Myocyte (in vitro differentiated cells): ENCODE data around the gene OAS3. TPM values are rescaled to one million over a fixed set of nuclear protein-coding genes. Genes with fewer than 3 reads are reported as not detected.
"Not testable (repeated sequence)": the region's sequence is repeated elsewhere in the genome, so short reads cannot be mapped to it uniquely, and the experiment has no call there.

Experiments used
- DNase-seq: peaks from one replicate; pipeline ENCODE4 v3.0.0-alpha.2; 2012; ENCODE audit warnings: low read depth
- total RNA-seq: library from RNA; depleted of rRNA; stranded (reverse); fragments of >200 nt; gene quantifications from 2 replicates; pipeline ENCODE4 v1.2.3, GENCODE V29; 2014

OAS3 gene
- total RNA-seq, 1 donor from 2014 or later = 7.1 TPM

DNA sequence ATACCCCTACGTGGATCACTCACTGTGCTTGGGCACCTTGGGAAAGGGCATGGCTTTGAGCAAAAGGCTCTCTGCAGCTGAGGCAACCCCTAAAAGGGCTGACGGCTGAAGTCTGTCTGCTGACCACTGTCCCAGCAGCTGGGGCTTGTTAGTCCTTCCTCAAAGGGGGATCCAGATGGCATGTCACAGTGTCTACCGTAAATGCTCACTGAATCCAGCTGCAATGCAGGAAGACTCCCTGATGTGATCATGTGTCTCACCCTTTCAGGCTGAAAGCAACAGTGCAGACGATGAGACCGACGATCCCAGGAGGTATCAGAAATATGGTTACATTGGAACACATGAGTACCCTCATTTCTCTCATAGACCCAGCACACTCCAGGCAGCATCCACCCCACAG is 19.2 kb upstream of the OAS3 start:
- no peak for DNase-seq

DNA sequence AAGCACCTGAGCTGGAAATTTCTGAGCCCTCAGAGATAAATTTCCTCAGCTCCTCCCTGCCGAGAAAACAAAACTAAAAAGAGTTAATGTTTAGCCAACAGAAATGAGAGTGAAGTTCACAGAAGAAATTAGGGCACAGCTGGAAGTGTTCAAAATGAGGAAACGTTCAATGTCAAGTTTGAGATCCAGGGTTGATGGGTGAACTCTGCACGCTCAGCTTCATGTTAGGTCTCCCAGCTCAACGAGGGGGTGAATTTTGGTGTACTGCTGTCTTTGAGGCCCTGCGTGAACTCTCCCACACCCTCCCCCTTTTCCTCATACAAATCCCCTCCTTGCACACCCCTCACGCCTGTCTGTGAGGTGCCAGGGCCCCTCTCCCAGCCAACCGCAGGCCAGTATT is 13.3 kb upstream of the OAS3 start:
- DNase-seq = no peak

DNA sequence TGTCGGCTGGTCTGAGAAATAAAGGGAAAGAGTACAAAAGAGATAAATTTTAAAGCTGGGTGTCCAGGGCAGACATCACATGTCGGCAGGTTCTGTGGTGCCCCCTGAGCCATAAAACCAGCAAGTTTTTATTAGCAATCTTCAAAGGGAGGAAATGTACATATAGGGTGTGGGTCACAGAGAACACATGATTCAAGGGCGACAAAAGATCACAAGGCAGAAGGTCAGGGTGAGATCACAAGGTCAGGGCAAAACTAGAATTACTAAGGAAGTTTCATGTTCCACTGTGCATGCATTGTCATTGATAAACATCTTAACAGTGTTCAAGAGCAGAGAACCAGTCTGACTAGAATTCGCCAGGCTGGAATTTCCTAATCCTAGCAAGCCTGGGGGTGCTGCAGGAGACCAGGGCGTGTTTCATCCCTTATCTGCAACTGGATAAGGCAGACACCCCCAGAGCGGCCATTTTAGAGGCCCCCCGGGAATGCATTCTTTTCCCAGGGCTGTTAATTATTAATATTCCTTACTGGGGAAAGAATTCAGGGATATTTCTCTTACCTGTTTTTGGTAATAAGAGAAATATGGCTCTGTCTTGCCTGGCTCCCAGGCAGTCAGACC is 11.7 kb upstream of the OAS3 start:
- not testable (repeated sequence) for DNase-seq

DNA sequence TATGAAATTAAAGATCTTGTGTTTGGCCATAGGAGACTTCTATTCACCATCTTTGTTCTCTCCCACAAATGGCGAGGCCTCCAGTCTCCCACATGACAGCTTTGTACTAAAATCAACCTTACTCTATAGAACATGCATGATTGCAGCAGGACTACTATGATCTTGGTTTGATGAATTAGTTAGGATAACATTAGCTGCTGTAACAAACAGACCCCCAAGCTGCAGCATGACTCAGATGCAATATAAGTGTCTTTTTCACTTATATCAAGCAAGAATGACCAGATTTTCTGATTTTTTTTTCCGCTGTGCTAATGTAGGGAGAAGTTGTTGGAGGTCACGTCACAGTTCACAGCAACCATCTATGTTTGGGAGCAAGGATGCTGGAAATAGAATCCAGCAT is 10.8 kb upstream of the OAS3 start:
- DNase-seq = no peak

DNA sequence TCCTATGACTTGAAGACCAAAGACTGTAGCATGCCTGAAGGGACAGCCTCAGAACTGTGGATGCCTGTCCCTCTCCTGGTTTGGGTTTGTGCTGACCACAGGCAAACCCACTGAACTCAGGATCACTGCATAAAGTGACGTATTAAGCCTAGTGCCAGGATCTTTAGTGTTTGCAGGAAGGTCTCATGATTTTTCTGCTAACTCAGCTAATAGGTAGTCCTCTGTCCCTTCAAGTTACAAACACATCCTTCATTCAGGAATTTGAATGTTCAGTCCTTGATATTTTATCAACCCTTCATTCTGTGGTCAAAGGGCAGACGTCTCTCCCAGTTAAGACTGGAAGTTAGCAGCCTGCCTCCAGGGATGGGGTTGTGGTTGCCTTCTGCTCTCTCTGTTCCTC is 10.3 kb upstream of the OAS3 start:
- DNase-seq = no peak

DNA sequence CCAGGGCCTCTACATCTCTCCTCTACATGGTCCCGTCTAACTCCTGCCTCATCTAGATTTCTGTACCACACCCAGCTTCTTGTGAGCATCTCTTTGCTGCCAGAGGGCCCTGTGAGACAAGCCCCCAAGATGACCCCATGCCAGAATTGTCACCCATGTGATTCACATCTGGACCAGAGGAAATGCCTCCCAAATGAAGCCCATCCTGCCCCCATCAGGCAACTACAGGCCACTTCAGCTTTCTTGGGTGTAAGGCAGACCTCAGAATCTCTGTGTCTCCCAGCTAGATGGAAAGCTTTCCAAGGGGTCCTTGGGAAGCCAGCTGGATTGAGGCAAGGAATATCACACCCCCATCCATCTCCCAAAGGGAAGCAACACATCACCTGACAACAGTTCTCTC is 9.3 kb upstream of the OAS3 start:
- no peak for DNase-seq

DNA sequence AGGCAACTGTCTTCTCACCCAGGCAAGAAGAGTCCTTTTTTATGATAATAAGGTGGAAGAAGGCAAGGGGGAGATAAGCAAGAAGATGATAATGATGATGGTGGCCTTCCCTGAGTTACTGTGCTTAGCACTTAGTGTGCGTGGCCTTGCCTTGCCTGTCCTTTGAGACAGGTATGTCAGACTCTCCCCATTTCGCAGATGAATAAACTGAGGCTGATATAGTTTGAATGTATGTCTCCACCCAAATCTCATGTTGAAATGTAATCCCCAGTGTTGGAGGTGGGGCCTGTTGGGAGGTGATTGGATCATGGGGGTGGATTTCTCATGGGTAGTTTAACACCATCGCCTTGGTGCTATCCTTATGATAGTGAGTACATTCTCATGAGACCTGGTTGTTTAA is 8.6 kb upstream of the OAS3 start:
- no peak for DNase-seq

DNA sequence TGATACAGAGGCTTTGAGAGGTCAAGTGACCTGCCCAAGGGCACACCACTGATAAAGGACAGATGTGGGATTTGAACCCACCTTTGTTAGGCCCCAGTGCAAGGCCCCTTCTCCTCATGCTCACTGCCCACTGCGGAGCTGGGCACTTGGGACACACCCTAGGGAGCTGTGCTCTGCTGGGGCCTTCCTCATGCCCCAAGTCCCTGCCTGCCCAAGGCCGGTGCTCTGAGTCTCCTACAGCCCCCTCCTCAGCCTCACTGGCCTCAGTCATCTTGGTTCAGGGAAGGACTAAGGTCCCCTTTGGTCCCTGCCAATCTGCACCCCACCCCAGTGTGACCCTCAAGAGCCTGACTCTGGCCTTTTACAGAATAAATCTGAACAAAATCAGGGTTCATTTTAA is 7.9 kb upstream of the OAS3 start:
- DNase-seq = no peak

DNA sequence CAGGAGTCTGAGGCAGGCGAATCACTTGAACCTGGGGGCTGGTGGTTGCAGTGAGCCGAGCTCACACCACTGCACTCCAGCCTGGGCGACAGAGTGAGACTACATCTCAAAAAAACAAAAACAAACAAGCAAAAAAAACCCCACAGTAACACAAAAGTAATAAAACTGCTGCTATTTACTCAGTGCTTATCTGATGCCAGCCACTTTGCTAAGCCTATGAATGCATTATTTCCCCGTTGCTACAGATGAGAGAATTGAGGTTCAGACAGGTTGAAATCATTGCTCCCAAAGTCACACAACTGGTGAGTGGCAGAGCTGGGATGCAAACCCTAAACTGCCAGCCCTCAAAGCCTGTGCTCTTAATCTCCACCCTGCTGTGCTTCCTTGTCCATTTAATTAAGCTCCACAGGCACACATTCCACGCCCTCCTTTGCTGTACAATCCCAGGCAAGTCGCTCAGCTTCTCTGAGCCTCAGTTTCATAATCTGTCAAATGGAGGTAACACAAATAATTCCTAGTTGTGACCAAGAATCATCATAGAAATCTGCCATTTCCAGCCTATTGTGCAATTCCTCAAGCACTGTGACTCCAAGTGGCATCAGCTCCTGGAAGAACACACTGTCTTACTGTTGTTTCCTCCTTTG is 5.7 kb upstream of the OAS3 start:
- DNase-seq = no peak

DNA sequence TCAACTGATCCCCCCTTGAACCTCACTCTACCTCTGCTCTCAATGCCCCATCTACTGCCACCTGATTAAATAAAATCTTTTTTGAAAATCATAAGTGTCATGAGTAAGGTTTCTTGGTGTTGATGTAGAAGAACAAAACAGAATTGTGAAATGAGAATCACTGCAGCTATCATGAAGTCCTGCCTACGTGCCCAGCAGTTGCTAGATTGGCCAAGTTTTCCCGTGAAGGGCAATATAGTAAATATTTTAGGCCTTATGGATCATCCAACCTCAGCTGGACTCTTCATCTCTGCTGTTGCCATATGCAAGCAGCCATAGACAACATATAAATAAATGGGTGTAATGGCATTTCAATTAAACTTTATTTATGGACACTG is 5.2 kb upstream of the OAS3 start:
- no peak for DNase-seq

DNA sequence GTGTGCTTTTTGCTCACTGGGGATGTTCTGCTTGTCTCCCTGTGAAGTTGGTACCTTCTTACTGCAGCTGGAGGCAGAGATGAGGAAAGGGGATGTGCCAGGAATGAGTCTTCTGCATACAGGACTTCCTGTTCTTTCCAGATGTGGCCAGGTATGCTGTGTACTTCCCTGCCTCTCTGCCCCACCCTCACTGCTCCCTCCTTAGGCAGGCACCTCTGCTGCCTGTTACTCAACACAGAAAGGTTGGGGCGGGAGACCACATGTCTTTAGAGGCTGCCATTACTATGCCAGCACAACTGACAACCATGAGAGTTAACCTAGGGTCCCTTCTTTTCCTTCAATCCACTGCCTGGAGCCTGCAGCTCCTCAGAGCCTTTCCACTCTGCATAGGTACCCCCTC is 2.0 kb upstream of the OAS3 start:
- DNase-seq = no peak

DNA sequence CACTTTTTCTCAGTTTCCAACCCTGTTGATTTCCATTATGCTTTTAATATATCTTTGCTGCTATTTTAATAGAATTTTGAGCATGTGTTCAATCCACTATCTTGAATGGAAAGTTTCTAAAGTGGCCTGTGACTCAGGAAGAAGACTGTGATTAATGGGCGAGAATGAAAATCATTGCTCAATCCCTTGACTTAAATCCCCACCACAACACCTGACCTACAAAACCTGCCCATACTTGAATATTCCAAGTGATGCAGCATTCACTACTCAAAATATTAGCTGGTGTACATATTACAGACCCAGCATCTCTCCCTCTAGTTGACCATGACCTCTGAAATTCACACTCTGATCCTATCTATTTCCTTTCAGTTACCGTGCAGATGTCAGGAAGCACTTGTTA is 1.3 kb upstream of the OAS3 start:
- DNase-seq = no peak

DNA sequence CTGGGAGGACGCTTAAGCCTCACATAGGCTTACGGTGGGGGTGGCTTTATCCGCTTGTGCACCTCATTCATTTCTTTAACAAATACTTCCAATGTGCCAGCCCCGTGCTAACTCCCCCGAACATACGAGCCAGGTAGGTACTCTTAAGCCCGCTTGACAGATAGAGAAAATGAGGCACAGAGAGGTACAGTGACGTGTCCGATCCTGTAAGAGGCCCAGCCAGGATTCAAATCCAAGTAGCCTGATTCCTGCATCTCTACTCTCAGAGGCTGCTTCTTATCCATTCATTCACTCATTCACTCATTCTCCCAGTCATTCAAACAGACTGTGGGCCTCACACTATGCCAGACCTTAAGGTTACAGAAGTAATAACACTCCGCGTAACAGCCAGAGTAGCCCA is 477 bp downstream of the OAS3 start:
- no peak for DNase-seq

DNA sequence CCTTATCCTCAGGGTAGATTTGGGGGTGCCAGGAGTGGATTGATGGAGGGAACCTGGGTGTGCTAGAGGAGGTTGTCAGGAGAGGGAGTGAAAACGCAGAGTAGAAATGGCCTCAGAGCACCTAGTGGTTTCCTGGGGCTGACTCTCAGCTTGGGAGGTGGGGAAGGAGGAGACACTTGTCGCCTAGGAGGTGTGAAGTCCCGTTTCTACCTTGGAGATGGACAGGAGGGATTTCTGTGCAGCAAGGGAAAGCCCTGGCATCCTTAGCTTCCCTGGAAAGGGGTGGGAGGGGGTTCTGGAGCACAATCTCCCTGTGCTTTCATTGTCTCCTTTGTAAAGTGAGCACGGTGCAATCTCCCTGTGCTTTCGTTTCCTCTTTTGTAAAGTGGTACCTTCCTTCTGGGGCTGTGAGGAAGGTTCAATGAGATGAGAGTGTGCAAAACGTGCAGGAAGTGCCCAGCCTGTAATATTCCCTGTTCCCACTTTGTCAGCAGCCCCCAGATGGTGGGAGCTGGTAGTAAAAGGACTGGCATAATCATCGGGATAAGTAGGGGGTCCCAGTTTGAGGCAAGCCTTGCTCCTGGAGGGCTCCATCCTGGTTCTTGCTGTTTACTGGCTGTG is 1.6 kb downstream of the OAS3 start:
- no peak for DNase-seq

DNA sequence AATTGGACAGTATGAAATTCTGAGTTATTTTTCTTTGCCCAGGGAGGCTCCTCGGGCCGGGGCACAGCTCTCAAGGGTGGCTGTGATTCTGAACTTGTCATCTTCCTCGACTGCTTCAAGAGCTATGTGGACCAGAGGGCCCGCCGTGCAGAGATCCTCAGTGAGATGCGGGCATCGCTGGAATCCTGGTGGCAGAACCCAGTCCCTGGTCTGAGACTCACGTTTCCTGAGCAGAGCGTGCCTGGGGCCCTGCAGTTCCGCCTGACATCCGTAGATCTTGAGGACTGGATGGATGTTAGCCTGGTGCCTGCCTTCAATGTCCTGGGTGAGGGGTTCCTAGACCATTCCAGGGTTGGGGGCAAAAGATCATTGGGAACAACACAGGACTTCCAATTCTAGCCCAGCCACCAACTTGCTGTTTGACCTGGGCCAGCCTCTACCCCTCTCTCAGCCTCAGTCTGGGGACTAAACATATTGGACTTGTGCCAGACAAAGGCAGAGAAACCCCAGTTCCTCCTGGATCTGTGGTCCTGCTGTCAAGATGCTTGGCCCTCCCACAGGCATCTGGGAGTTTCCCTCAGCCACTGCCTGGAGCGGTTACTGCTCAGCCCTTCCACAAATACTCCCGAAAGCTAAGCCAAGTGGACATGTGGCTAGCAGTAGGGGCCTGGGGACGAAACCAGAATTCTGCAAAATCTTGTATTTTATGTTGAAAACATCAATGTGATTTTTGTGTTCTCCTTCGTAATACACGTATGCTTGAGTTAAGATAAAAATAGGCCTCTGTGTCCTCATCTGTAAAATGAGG is 3.5 kb downstream of the OAS3 start:
- peak; percentile 13 for DNase-seq

DNA sequence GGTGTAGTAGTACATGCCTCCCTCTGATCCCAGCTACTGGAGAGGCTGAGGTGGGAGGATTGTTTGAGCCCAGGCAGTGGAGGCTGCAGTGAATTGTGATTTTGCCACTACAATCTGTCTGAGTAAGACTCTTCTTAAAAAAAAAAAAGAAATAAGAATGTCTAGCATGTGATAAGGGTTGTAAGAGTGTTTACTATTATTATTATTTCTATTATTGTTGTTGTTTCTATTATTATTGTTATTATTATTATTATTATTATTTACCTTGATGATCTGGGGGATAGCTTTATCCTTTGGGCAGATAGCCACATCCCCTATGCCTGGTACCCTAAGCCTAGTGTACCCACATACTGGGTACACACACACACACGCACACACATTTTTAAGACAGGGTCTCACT is 4.3 kb downstream of the OAS3 start:
- DNase-seq = no peak

DNA sequence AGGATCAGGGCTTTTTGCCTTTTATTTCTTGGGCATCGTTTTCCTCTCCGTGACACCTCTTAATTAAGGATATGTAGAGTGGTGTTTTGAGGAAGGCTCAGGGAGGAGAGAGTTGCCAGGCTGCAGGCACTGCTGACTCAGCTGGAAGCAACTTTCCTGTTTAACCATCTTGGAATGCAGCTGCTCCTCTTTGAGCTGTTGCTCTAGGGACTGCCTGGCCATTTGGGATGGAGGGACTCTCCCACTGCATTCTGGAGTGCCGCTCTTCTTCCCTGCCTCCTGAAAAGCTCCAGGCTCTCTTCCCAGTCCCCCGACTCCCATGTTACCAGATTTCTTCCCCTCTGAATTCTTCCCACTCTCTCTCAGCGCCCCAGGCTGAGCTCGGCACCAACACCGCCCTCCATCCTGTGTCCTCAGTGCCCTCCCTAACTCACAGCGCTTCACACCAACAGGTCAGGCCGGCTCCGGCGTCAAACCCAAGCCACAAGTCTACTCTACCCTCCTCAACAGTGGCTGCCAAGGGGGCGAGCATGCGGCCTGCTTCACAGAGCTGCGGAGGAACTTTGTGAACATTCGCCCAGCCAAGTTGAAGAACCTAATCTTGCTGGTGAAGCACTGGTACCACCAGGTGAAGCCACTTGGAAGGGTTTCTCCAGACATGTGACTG is 5.9 kb downstream of the OAS3 start:
- no peak for DNase-seq

DNA sequence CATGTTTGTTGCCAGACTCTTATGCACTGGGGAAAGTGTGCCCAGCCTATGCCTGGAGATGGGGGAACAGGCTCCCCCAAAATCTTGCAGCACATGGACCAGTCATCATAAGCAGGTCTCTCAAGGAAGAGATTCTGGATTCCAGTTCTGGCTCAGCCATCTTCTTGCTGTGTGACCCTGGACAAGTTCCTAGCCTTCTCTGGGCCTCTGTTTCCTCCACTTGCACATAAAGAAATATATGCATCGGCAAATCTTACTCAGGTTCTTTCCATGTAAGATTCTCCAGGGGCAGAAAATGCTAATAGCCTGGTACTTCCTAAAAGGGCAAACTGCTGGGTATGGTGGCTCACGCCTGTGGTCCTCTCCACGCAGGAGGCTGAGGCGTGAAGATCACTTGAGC is 7.2 kb downstream of the OAS3 start:
- no peak for DNase-seq

DNA sequence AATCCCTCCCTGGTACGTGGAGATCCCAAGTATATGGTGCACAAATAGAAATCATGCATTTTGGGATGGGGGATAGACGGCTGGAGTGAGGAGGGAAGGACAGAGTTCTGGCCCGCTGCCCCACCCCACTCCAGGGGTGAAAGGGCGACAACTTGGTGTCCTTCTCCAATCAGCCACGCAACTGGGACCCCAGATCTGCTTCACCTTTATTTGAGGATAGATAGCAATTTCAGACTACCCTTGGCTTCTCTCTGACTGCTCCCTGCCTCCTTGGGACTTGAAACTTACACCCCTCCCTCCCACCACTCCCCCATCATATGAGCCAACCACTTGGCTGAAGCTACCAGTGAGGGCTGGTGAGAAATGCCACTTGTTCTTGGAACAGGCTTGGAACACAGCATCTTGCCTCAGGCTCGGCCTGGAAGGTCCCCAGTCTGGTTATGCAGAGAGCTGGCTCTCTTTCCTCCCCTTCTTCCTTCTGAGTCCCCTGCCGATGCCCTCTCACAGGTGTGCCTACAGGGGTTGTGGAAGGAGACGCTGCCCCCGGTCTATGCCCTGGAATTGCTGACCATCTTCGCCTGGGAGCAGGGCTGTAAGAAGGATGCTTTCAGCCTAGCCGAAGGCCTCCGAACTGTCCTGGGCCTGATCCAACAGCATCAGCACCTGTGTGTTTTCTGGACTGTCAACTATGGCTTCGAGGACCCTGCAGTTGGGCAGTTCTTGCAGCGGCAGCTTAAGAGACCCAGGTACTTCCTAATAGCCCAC is 8.1 kb downstream of the OAS3 start:
- DNase-seq = no peak

DNA sequence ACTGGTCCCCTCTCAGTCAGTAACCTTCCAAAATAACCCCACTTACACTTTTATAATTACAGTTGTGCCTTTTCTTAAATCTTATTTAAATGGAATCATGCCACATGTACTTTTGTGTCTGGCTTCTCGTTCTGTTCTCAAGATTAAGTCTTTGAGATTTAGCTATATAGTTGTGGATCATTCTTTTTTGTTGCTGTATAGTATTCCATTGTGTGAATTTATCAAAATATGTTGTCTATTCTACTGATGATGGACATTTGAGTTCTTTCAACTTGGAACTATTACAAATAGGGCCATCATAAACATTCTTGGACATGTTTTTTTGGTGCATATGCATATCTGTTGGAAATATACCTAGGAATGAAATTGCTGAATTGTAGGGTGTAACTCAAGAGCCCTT is 9.0 kb downstream of the OAS3 start:
- no peak for DNase-seq

DNA sequence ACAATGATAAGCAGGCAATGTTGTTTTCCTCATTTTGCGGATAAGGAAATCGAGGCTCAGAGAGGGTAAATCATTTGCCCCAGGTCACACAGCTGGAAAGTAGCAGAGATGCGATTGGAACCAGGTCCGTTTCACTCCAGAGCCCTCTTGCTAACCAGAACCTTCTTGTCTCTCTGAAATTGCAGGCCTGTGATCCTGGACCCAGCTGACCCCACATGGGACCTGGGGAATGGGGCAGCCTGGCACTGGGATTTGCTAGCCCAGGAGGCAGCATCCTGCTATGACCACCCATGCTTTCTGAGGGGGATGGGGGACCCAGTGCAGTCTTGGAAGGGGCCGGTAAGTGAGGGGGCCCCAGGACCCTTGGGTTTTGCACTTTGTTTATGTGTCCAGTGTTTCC is 9.5 kb downstream of the OAS3 start:
- DNase-seq = no peak
